Measurements from ENCODE around the gene BRSK2. TPM values are rescaled to one million over a fixed set of nuclear protein-coding genes. Genes with fewer than 3 reads are reported as not detected.
"Not testable (repeated sequence)": the region's sequence is repeated elsewhere in the genome, so short reads cannot be mapped to it uniquely, and the experiment has no call there.

BRSK2 gene
- total RNA-seq, 1 donor from 2014 or later = 6.9 TPM

DNA sequence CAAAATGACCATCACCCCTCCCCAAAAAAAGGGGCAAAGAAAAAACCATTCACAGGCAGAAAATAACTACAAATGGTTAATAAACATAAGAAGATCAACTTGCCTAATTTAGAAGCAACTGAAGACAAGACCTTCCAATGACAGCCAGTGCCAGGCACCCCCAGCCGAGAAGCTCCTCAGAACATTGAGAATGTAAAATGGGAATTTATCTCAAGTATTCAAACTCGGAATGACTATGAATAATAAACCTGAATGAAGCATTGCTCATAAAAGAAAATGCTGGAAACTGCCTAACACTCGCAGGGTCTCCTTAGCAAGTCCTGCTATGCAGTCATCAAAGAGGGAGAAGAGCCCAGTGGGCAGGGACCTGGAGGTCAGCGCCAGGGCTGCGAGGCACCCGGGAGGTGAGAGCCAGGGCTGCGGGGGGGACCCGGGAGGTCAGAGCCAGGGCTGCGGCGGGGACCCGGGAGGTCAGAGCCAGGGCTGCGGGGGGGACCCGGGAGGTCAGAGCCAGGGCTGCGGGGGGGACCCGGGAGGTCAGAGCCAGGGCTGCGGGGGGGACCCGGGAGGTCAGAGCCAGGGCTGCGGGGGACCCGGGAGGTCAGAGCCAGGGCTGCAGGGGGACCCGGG lies 120.0 kb downstream of the BRSK2 start:
- TF ChIP-seq, protein P1, sequence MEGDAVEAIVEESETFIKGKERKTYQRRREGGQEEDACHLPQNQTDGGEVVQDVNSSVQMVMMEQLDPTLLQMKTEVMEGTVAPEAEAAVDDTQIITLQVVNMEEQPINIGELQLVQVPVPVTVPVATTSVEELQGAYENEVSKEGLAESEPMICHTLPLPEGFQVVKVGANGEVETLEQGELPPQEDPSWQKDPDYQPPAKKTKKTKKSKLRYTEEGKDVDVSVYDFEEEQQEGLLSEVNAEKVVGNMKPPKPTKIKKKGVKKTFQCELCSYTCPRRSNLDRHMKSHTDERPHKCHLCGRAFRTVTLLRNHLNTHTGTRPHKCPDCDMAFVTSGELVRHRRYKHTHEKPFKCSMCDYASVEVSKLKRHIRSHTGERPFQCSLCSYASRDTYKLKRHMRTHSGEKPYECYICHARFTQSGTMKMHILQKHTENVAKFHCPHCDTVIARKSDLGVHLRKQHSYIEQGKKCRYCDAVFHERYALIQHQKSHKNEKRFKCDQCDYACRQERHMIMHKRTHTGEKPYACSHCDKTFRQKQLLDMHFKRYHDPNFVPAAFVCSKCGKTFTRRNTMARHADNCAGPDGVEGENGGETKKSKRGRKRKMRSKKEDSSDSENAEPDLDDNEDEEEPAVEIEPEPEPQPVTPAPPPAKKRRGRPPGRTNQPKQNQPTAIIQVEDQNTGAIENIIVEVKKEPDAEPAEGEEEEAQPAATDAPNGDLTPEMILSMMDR (IDR thresholded peaks at IDR 0.05) = no peak
- Mint-ChIP-seq H3K9me3 (ENCODE audit: low read depth) (no peaks in the 10 kb centered on the region), H3K4me3 (ENCODE audit: unreplicated experiment) (no peak overlapping the region), H3K4me1 (ENCODE audit: low read depth) (peaks cover 38% of the 10 kb centered on the region), H3K27ac (ENCODE audit: unreplicated experiment) (peak overlapping the region; percentile 23), H3K36me3 (ENCODE audit: low read depth) (no peaks in the 10 kb centered on the region), H3K27me3 (ENCODE audit: low read depth) (no peaks in the 10 kb centered on the region)
- DNase-seq (ENCODE audit: low spot score) = peak; percentile 53

DNA sequence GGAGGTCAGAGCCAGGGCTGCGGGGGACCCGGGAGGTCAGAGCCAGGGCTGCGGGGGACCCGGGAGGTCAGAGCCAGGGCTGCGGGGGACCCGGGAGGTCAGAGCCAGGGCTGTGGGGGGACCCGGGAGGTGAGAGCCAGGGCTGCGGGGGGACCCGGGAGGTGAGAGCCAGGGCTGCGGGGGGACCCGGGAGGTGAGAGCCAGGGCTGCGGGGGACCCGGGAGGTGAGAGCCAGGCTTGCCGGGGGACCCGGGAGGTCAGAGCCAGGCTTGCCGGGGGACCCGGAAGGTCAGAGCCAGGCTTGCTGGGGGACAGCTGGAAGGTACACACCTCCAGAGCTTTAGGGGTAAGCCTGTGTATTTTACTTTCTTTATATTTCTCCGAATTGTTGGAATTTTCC lies 120.6 kb downstream of the BRSK2 start:
- not testable (repeated sequence) for H3K36me3 Mint-ChIP-seq (ENCODE audit: low read depth); H3K27me3 Mint-ChIP-seq (ENCODE audit: low read depth); H3K27ac Mint-ChIP-seq (ENCODE audit: unreplicated experiment); H3K9me3 Mint-ChIP-seq (ENCODE audit: low read depth); H3K4me3 Mint-ChIP-seq (ENCODE audit: unreplicated experiment)
- peak; percentile 59 for DNase-seq (ENCODE audit: low spot score)
- peaks cover 41% of the 10 kb centered on the region for H3K4me1 Mint-ChIP-seq (ENCODE audit: low read depth)

DNA sequence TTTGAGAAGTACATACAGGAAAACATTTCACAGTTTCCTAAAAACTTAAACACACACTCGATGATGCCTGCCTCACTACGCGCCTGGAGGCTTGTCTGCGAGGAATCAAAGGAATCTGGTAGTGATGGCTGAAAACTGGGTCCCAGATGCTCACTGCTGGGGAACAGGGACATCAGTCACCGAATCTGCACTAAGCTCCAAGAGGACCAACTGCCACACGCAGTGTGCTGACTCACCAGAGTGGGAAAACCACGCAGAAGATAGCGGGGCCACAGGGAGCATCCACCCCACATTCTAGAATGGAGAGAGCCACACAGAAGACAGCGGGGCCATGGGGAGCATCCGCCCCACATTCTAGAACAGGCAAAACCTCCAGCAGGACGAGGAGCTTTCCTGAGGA lies 121.2 kb downstream of the BRSK2 start:
- Mint-ChIP-seq H3K27me3 (ENCODE audit: low read depth) (no peaks in the 10 kb centered on the region), H3K9me3 (ENCODE audit: low read depth) (no peaks in the 10 kb centered on the region), H3K27ac (ENCODE audit: unreplicated experiment) (no peak overlapping the region), H3K4me3 (ENCODE audit: unreplicated experiment) (no peak overlapping the region), H3K36me3 (ENCODE audit: low read depth) (no peaks in the 10 kb centered on the region), H3K4me1 (ENCODE audit: low read depth) (peaks cover 44% of the 10 kb centered on the region)
- TF ChIP-seq, protein P1 (IDR thresholded peaks at IDR 0.05) = no peak
- DNase-seq (ENCODE audit: low spot score) = peak; percentile 39

GRCh38 chr11:1511937-1512496 lies 122.3 kb downstream of the BRSK2 start:
- H3K4me3 Mint-ChIP-seq (ENCODE audit: unreplicated experiment) = no peak overlapping the region
- peaks cover 45% of the 10 kb centered on the region for H3K4me1 Mint-ChIP-seq (ENCODE audit: low read depth)
- no peaks in the 10 kb centered on the region for H3K27me3 Mint-ChIP-seq (ENCODE audit: low read depth)
- H3K27ac Mint-ChIP-seq (ENCODE audit: unreplicated experiment) = no peak overlapping the region
- TF ChIP-seq, protein P1 (IDR thresholded peaks at IDR 0.05) = no peak
- DNase-seq (ENCODE audit: low spot score) = peak; percentile 57
- no peaks in the 10 kb centered on the region for H3K36me3 Mint-ChIP-seq (ENCODE audit: low read depth)
- no peaks in the 10 kb centered on the region for H3K9me3 Mint-ChIP-seq (ENCODE audit: low read depth)

Other genes with a start within 250 kb of the BRSK2 start
- not detected in 3 replicates for gene MUC5AC, start 232.0 kb upstream of the BRSK2 start, total RNA-seq
- gene MUC5B, start 166.9 kb upstream of the BRSK2 start, total RNA-seq = not detected in 3 replicates
- gene TOLLIP, start 80.3 kb upstream of the BRSK2 start, total RNA-seq = 54.9 to 60.9 TPM (median 58.4 TPM) in 3 replicates
- 24.9 to 28.0 TPM (median 26.9 TPM) in 3 replicates for gene MOB2, start 96.8 kb downstream of the BRSK2 start, total RNA-seq
- gene DUSP8, start 182.3 kb downstream of the BRSK2 start, total RNA-seq = 6.9 to 12.6 TPM (median 12.1 TPM) in 3 replicates
- gene KRTAP5-1, start 195.3 kb downstream of the BRSK2 start, total RNA-seq = not detected in 3 replicates
- gene KRTAP5-2, start 208.4 kb downstream of the BRSK2 start, total RNA-seq = not detected in 3 replicates
- not detected in 3 replicates for gene KRTAP5-3, start 218.5 kb downstream of the BRSK2 start, total RNA-seq
- not detected in 3 replicates for gene KRTAP5-4, start 232.2 kb downstream of the BRSK2 start, total RNA-seq
- gene KRTAP5-5, start 239.8 kb downstream of the BRSK2 start, total RNA-seq = not detected in 3 replicates

Measured in chondrocyte (in vitro differentiated cells).